Activated CD8-positive, alpha-beta memory T cell treated with anti-CD3 and anti-CD28 coated beads for 4 hours (primary cell): ENCODE results near the gene RNF19B.
"Not testable (repeated sequence)": the region's sequence is repeated elsewhere in the genome, so short reads cannot be mapped to it uniquely, and the experiment has no call there.

Experiments used
- DNase-seq, 2 donors: peaks; one replicate each; pipeline ENCODE4 v3.0.0-alpha.2; 2020; ENCODE audit warnings: low read depth in 2 of 2

The RNF19B gene

DNA sequence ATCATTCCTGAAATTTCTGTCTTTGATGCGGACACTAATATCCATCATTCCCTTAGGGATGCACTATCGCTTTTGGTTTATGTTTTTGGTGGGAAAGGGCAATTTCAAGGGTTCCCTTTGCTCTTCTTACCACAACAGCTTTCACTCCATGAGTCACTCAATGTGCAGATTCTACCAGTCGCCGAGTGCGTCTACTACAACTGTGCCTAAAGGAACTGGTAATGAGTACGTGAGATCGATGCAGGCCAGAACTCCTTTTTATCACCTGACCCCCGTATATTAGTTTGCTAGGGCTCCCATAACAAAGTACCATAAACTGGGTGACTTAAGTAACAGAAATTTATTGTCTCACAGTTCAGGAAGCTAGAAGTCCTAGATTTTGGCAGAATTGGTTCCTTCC lies 35.9 kb downstream of the RNF19B start:
- DNase-seq = no peak

DNA sequence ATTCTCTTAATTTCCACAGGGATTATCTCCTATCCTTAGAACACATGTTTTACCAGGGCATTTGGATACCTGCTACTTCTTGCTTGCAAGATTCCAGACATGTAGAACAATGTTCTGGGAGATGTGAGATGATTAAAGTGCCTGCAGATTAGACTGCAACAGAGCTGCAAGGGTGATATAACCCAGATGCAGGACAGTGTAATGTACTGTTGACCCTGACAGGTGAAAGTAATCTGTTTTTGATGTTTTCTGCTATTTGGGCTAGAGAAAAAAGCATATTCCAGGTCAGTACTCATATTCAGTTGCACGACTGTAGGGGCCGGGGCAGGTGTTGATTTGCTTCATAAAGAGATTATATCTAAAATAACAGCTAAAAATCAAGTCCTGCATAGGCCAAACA lies 36.3 kb downstream of the RNF19B start:
- no peak for DNase-seq

DNA sequence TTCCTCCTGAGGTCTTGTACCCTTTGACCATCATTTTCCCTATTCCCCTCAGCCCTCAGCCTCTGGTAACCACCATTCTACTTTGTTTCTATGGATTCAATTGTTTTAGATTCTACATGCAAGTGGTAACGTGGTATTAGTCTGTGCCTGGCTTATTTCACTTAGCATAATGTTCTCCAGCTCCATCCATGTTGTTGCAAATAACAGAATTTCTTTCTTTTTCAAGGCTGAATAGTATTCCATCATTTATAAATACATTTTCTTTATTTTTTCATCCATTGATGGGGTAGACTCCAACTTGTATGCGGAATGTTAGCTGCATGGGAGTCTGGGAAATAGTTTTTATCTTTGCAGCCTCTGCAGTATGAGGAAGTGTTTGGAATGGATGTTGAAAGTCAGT lies 37.2 kb downstream of the RNF19B start:
- DNase-seq = no peak

DNA sequence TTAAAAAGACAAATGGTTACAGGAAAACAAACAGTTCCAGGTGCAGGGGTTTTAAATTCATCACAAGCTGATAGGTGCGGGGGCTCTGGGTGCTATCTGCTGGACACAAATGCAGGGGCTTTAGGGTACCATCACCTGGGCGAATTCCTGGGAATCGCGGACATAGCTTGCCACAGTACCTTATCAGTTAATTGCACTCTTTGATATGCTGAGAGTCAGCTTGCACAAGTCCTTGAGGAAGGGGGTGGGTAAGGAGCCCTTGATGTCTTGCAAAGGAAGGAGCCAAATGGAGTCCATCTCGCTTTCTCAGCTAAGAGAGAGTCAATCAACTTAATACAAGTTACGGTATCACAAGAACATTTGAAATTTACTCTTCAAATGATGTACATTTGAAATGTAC lies 38.0 kb downstream of the RNF19B start:
- no peak for DNase-seq

DNA sequence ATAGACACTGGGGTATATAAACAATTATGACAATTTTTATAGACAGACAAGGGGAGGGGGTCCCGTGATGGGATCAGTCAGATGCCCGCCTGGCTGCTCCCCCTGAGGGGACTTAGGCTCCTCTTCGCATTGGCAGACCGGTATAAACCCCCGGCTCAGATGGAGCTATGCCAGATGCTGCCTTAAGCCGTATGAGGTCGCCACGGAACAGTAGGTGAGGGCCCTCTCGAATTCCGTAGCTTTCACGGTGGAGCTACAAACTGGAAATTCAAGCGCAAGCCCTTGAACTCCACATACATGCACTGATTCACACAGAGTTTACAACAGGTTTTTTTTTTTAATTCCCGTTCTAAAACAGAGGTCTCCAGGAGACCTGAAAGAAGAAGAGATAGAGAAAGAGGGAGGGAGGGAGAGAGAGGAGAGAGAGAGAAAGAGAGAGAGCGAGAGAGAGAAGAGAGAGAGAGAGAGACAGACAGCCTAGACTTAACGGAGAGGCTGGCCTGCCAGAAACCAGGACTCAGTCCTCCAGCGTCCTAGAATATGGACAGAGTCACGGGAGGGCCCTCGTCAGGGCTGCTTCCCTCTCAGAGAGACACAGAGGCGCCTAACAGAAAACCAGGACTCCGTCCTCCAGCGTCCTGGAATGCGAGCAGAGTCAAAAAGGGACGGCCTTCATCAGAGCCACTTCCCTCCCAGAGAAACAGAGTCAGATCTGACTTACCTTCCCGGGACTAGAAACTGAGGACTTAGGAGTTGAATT lies 39.0 kb downstream of the RNF19B start:
- no peak for DNase-seq

DNA sequence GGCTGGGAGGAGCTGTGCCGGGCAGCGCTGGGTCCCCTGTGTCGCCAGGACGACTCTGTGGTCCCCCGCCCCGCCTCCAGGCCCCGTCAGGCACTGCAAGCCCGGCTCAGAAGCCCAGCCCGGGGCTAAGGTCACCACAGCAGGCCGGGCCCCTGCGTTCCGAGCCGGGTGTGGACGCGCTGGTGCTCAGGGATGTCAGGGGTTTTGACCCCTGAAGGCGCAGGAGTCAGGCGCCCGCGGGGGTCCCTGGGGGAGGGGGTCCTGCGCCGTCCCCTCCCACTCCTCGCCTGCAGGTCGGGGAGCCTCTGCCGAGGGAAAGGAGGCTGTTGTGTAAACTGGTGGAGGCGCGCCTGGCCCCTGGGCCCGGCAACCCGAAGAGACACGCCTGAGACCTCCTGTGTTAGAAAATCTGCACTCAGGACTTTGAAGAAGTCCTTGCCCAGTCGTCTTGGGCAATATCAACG lies 39.7 kb downstream of the RNF19B start:
- no peak for DNase-seq

DNA sequence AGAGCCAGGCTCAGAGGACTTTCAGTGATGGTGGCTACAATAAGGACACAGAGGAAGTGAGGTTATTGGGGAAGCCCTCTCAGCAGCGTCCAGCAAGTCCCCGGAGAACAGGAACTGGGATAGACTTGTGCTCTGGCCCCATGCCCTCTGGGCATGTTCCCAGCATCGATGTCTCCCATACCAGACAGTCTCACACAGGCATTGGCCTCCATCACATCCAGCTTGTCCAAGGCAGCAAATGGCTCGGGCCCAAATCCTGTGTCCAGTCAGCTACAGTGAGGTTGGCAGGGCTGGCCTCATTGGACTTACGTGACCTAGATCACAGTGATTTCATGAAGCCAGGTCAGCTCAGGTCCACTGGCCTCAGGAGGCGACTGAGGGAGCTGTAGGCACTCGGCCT lies 43.8 kb downstream of the RNF19B start:
- DNase-seq = no peak

DNA sequence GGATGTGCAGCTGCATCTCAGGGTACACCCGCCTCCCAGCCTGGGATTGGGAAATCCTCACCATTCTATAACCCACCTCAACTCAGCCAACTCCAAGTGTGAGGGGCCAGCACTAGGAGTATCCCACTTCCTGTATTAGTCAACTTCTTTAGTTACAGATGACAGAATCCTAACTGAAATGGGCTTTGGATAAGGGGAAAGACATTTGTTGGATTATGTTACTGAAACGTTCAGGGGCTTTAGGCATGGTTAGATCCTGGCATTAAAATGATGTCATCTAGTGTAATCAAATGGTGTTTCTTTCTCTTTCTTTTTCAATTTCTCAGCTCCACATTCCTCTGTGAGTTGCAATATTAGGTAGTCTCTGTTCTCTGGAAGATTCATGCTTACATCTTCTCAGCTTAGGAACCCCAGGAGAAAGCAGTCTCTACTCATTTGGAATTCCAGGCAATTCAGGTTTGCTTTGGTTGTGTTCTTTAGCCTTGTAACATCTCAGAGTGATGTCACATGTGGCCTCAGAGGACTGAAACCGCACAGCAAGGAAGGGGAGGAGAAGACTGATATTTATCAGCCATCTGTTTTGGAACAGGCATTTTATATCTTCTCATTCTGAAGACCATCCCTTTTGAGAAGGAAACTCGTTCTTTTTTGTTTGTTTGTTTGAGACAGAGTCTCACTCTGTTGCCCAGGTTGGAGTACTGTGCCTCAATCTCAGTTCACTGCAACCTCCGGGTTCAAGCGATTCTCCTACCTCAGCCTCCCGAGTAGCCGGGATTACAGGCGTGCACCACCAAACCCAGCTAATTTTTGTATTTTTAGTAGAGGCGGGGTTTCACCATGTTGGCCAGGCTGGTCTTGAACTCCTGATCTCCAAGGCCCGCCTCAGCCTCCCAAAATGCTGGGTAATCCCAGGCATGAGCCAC lies 44.5 kb downstream of the RNF19B start:
- no peak for DNase-seq

DNA sequence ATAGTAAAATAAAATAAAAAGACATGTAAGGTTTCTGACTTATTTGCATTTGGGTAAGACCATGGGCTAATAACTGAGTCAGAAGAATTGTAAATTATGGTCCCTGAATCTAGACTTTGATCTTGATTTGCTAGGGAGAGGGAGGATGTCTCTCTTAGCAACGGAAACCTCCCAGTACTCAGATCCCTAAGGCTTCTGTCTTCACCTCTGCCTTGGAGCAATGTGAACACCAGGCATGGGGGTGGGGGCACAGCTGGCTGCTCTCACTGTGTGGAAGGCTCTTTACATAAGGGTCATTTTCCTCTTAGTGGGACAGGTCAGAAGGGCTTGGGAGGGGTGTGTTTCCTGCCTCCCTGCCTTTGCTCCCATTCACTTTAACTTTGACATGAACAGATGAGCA lies 46.4 kb downstream of the RNF19B start:
- DNase-seq = no peak

DNA sequence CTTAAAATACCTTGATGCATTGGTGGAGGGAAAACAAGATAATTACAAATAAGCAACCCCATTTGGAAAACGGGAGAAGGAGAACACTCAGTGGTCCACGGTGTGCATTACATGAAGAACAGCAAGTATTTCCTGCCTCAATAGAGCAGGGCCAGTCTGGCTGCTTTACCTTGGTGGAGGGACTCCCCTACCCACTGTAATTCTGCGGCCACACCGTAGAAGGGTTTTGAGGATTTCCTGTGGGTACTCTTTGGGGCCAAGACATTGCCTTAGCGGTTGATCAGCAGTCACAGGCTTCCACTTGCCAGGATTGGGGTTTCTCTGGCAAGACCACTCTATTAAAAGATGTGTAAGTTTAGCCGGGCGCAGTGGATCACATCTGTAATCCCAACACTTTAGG lies 47.1 kb downstream of the RNF19B start:
- DNase-seq = no peak

DNA sequence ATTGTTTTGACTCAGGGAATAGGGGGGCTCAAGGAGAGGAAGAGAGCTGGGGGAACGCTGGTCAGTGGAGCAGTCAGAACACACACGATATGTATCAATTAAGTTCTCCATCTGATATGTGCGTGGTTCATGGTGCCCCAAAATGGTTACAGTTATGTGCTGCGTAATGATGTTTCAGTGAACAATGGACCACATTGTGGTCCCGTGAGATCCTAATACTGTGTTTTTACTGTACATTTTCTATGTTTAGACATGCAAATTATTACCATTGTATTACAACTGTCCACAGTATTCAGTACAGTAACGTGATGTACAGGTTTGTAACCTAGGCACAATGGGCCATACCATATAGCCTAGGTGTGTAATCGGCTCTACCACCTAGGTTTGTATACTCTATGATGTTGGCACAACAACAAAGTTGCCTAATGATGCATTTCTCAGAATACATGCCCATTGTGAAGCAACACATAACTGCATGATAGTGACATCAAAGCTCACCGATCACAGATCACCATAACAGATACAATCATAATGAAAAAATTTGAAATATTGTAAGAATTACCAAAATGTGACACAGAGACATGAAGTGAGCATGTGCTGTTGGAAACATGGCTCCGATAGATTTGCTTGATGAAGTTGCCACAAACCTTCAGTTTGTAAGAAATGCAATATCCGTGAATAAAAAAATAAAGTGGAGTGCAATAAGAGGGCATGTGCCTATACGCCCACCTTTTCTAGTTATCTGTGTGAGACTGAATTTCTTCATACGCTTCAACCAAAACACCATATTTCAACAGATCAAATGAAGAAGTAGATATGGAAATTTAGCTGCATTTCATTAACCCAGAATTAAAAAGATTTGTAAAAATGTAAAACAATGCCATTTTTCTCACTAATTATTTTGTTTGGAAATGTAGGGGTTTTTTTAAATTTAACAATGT lies 48.6 kb downstream of the RNF19B start:
- DNase-seq = no peak

DNA sequence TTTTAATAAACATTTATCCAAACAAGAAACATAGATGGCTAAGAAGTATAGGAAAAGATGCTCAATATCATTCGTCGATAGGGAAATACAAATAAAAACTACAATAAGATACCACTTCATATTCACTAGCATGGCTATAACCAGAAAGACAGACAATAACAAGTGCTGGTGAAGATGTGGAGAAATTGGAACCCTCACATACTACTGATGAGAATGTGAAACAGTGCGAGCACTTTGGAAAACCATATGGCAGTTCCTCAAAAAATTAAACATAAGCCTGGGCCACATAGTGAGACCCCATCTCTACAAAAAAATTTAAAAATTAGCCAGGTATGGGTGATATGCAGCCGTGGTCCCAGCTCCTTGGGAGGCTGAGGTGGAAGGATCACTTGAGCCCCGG lies 54.3 kb downstream of the RNF19B start:
- DNase-seq = no peak

DNA sequence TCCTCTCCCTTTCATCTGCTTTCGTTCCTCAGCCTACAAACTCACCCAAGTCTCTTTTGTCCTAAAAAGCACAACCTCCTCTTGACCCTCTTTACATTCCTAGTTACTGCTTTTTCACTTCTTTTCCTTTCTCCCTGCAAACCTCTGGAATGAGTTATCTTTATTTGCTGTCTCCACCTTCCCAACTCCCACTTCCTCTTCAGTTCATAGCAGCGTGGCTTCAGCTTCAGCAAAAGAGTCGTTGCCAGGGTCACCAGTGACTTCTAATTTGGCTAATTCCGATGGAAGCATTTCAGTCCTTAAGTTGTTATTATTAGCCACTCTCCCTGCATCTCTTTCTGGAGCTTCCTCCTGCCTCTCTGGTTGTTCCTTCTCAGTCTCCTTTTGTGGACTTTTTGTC lies 57.2 kb downstream of the RNF19B start:
- DNase-seq = no peak

DNA sequence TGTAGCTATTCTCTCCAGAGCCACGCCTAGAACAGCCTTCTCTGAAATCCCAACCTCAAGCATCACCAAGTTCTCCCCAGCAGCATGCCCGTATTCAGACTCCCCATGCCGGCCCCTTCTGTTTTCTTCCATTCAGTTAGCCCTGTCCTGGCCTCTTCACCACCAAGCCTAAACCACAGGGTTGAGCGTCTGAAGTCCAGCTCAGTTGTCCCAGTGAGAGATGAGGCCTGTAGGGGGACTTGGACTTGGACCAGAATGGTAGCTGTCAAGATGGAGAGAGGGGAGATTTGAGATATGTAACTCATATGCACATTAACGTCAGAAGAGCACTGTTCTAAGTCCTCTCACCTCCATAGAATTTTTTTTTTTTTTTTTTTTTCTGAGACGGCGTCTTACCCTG lies 58.0 kb downstream of the RNF19B start:
- DNase-seq = no peak

DNA sequence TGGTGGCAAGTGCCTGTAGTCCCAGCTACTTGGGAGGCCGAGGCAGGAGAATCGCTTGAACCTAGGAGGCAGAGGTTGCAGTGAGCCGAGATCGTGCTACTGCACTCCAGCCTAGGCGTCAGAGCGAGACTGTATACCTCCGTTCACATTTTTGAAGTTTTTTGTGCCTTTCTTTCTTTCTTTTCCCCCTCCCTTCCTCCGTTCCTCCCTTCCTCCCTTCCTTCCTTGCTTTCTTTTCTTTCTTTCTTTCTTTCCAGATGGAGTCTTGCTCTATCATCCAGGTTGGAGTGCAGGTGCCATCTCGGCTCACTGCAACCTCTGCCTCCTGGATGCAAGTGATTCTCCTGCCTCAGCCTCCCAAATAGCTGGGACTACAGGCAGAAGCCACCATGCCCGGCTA lies 59.0 kb downstream of the RNF19B start:
- not testable (repeated sequence) for DNase-seq

DNA sequence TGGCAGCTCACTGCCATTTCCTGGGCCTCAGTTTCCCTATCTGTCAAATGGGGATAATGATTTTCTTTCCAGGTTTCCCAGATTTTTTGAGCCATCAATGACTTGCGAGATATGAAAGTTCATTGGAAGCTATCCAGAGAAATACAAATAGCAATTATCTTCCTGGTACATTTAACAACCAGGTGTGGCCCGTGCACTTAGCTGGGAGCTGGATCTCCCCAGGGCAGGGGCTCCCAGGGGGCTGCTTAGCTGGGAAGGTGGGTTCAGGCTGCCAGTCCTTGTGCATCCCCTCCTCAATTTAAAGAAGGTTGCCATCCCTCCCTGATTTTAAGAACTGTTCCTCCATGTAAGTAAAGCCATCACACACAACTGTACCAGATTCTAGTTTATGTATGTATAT lies 59.8 kb downstream of the RNF19B start:
- no peak for DNase-seq

DNA sequence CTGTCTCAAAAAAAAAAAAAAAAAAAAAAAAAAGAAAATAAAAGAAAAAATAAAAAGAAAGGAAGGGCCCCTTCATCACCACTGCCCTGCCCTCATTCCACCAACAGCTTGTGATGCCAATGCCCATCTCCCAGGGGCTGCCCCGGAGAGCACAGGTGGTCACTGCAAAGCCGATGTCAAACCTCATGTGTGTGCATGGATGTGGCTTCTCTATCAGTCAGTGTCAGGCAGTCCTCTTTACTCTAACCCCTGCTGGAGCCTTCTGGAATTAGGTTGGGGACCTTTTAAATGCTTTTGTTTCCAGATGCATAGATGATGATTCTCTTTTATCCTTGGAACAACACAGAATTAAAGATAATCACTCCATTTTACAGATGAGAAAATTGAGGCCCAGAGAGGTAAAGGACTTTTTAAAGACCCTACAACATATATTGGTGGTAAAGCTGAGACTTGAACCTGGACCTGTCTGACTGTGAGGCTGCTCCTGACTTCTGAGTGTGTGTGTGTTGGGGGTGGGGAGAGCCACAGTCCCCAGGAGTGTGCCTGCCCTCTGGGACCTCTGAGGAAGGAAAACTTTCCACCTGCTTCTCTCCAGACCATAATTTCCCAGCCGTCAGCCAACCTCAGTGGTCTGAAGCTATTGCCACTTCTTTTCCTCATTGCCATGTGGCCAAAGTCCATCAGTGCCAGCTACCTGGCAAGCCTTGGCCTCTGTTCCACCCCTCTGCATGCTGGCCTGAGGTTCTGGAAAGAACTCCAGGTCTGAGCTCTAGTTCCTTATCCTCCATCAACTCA lies 60.4 kb downstream of the RNF19B start:
- DNase-seq = no peak

DNA sequence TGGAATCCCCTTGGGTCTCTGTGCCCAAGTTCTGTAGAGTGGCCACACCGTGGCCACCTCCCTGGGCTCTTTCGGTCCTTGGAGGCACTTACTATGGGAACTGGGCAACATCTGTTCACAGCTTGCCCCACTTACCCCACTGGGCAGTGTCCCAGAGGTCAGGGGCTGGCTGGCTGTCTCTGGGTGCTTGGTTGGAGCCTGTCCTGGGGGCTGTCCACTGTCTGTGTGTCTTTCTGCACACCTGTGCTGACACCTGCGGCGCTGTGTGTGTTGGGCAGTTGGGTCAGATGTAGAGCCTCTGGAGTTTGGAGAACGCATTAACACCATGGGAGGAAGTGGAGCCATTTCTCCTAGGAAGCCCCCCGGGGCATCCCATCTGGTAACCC lies 62.1 kb downstream of the RNF19B start:
- no peak for DNase-seq

DNA sequence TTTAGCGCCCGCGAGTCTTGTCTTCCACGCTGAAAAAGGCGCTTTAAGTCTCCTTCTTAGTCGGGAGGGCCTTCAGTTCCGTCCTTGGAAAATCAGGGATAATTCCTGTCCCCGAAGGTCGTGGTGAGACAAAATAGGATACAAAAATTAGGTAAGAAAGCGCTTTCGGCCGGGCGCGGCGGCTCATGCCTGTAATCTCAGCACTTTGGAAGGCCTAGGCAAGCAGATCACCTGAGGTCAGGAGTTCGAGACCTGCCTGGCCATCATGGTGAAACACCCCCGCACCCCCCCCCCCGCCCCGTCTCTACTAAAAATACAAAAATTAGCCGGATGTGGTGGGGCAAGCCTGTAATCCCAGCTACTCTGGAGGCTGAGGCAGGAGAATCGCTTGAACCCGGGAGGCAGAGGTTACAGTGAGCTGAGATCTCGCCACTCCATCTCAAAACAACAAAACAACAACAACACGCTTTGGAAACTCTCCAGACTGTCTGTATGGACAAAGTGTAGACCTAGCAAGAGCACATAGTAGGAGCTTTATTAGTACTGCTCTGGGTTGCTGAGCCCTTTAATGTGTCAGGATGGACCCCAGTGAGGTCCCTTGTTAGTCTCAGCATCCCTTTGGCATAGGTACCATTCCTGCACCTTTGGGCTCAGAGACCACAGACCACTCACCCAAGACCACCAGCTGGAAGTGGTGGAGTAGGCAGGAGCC lies 62.6 kb downstream of the RNF19B start:
- DNase-seq = no peak
